HG02938 (cell line): Measurements from ENCODE around the gene ENC1.
"Not testable (repeated sequence)": the region's sequence is repeated elsewhere in the genome, so short reads cannot be mapped to it uniquely, and the experiment has no call there.

Source experiments
- ATAC-seq: cut with Tn5 transposase; IDR thresholded peaks from one replicate; pipeline ENCODE4 v1.9.1; 2021; ENCODE audit warnings: mild to moderate bottlenecking, moderate library complexity; ENCODE audit not compliant: unreplicated experiment

Gene ENC1

GRCh38 chr5:74640450-74640953, at the start of gene ENC1:
Gene ENC1 (minus strand): TSS chr5:74640728. CDS start chr5:74636485, 4,243 bp downstream.
- ATAC-seq: peak; percentile 58

GRCh38 chr5:74686962-74687751, 46.6 kb upstream of the ENC1 start:
- ATAC-seq: no peak

- ATAC-seq: peak; percentile 60
These were observed 45.6 kb upstream of the ENC1 start for GRCh38 chr5:74685979-74686631.

GRCh38 chr5:74684900-74685851, 44.6 kb upstream of the ENC1 start, which contains the start of gene HEXB:
Gene HEXB (plus strand): TSS chr5:74685233. CDS start chr5:74685261, 28 bp downstream.
- ATAC-seq: peak; percentile 66

- no peak for ATAC-seq
These were observed 39.4 kb upstream of the ENC1 start for GRCh38 chr5:74679966-74680365.

- ATAC-seq: not testable (repeated sequence)
These were observed 38.8 kb upstream of the ENC1 start for GRCh38 chr5:74679300-74679699.

- ATAC-seq: not testable (repeated sequence)
These were observed 37.6 kb upstream of the ENC1 start for GRCh38 chr5:74678123-74678522.

GRCh38 chr5:74676466-74676865, 35.9 kb upstream of the ENC1 start:
- ATAC-seq: not testable (repeated sequence)

GRCh38 chr5:74673011-74673790, 32.7 kb upstream of the ENC1 start:
- ATAC-seq: no peak

GRCh38 chr5:74672215-74672877, 31.8 kb upstream of the ENC1 start:
- no peak for ATAC-seq

GRCh38 chr5:74670396-74671038, 30.0 kb upstream of the ENC1 start:
- ATAC-seq: no peak

- ATAC-seq: no peak
These were observed 29.3 kb upstream of the ENC1 start for GRCh38 chr5:74669821-74670220.

GRCh38 chr5:74667396-74667795, 26.9 kb upstream of the ENC1 start:
- no peak for ATAC-seq

- no peak for ATAC-seq
These were observed 25.3 kb upstream of the ENC1 start for GRCh38 chr5:74665816-74666215.

GRCh38 chr5:74665273-74665672, 24.7 kb upstream of the ENC1 start:
- ATAC-seq: no peak

GRCh38 chr5:74664551-74664950, 24.0 kb upstream of the ENC1 start:
- no peak for ATAC-seq

GRCh38 chr5:74660873-74661272, 20.3 kb upstream of the ENC1 start:
- ATAC-seq: no peak

- ATAC-seq: no peak
These were observed 19.6 kb upstream of the ENC1 start for GRCh38 chr5:74660140-74660539.

- ATAC-seq: no peak
These were observed 18.6 kb upstream of the ENC1 start for GRCh38 chr5:74659172-74659571.
